ENCODE measurements around the gene ADGRF1. TPM values are rescaled to one million over a fixed set of nuclear protein-coding genes. Genes with fewer than 3 reads are reported as not detected.

ADGRF1 gene
- total and polyA plus RNA-seq, 7 donors, result not detected

- ATAC-seq, result no peak
- Histone ChIP-seq H3K27ac (no peak overlapping the region), H3K27me3 (ENCODE audit: insufficient read depth in 3 of 3, low read length in 2 of 3) (no peaks in the 10 kb centered on the region), H3K4me1 (no peaks in the 10 kb centered on the region), H3K4me3 (no peak overlapping the region), H3K9me3 (no peaks in the 10 kb centered on the region), H3K36me3 (ENCODE audit: insufficient read depth in 1 of 2, low read depth in 1 of 2) (no peaks in the 10 kb centered on the region)
- 76 to 88% (median 79%) methylated on average over 3 of the region's 3 CpGs for WGBS, 3 donors
- intact Hi-C loops (cut with DNase I), result no loop called here
- DNase-seq, result no peak
- no peak for TF ChIP-seq CTCF (IDR thresholded peaks at IDR 0.05)
Measured at GRCh38 chr6:46985943-46986342, 56.2 kb downstream of the ADGRF1 start.

DNA sequence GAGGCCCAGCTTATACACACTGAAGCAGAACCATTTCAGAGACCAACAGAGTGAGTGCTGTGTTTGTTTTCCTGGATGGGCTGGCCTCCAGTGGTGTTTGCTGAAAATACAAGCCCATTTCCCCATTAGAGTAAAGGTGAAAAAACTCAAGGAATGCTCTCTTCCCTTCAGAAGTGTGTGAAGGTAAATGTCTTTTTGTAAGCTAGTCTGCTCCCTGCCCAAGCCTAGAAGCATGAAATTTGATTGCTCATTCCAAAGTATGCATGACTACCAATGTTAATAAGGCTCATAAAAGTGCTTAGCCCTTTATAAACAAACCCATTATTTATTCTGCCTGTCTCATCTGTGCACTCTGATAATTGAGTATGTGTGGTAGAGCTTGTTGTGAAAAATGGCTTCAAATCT lies 59.1 kb downstream of the ADGRF1 start:
- no peak overlapping the region for H3K27ac ChIP-seq
- no peak for TF ChIP-seq CTCF (IDR thresholded peaks at IDR 0.05)
- H3K4me3 ChIP-seq, result no peak overlapping the region
- intact Hi-C loops (cut with DNase I), result no loop called here
- H3K27me3 ChIP-seq (ENCODE audit: insufficient read depth in 3 of 3, low read length in 2 of 3), result no peaks in the 10 kb centered on the region
- H3K4me1 ChIP-seq, result no peaks in the 10 kb centered on the region
- H3K9me3 ChIP-seq, result no peaks in the 10 kb centered on the region
- DNase-seq, result no peak
- ATAC-seq, result no peak
- H3K36me3 ChIP-seq (ENCODE audit: insufficient read depth in 1 of 2, low read depth in 1 of 2), result no peaks in the 10 kb centered on the region

DNA sequence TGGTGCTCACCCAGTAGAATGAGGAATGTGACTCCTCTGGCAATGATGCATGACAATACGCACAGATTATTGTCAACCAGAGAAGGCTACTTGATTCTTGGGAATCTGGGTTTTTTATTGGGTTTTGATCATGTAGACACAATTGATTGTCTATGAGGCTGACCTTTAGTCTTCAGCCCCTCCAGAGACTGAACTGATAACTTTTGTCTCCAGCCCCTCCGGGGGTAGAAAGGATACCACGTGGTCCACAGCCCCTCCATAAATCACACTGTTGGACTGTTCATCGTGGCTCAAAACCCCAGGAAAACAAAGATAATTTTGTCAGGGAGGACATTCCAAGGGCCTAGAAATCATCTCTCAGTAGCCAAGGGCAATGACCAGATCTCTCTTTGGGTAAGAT lies 62.9 kb downstream of the ADGRF1 start:
- intact Hi-C loops (cut with DNase I), result no loop called here
- Histone ChIP-seq H3K27ac (no peak overlapping the region), H3K9me3 (no peaks in the 10 kb centered on the region), H3K4me1 (no peaks in the 10 kb centered on the region), H3K27me3 (ENCODE audit: insufficient read depth in 3 of 3, low read length in 2 of 3) (no peaks in the 10 kb centered on the region), H3K4me3 (no peak overlapping the region), H3K36me3 (ENCODE audit: insufficient read depth in 1 of 2, low read depth in 1 of 2) (no peaks in the 10 kb centered on the region)
- TF ChIP-seq CTCF (IDR thresholded peaks at IDR 0.05), result no peak
- no peak for DNase-seq
- no peak for ATAC-seq
- WGBS, 3 donors, result 36 to 48% (median 46%) methylated on average over 4 of the region's 4 CpGs

- 66 to 80% (median 74%) methylated on average over 1 of the region's 1 CpG for WGBS, 3 donors
- no peaks in the 10 kb centered on the region for H3K4me1 ChIP-seq
- H3K27me3 ChIP-seq (ENCODE audit: insufficient read depth in 3 of 3, low read length in 2 of 3), result no peaks in the 10 kb centered on the region
- intact Hi-C loops (cut with DNase I), result no loop called here
- H3K27ac ChIP-seq, result no peak overlapping the region
- no peaks in the 10 kb centered on the region for H3K36me3 ChIP-seq (ENCODE audit: insufficient read depth in 1 of 2, low read depth in 1 of 2)
- DNase-seq, result no peak
- no peak for ATAC-seq
- no peak overlapping the region for H3K4me3 ChIP-seq
- no peaks in the 10 kb centered on the region for H3K9me3 ChIP-seq
- no peak for TF ChIP-seq CTCF (IDR thresholded peaks at IDR 0.05)
Measured at GRCh38 chr6:46974786-46975185, 67.3 kb downstream of the ADGRF1 start.

- DNase-seq (no peak), ATAC-seq (no peak)
- Histone ChIP-seq H3K27ac (no peak overlapping the region), H3K36me3 (ENCODE audit: insufficient read depth in 1 of 2, low read depth in 1 of 2) (no peaks in the 10 kb centered on the region), H3K27me3 (ENCODE audit: insufficient read depth in 3 of 3, low read length in 2 of 3) (no peaks in the 10 kb centered on the region), H3K4me3 (no peak overlapping the region), H3K9me3 (no peaks in the 10 kb centered on the region), H3K4me1 (no peaks in the 10 kb centered on the region)
- intact Hi-C loops (cut with DNase I), result no loop called here
- TF ChIP-seq CTCF (IDR thresholded peaks at IDR 0.05), result no peak
- 70 to 84% (median 77%) methylated on average over 2 of the region's 2 CpGs for WGBS, 3 donors
Measured at GRCh38 chr6:46973029-46973428, 69.1 kb downstream of the ADGRF1 start.
